Measurements from ENCODE around the gene RTRAF.

GRCh38 chr14:52059649-52060048 is 70.3 kb downstream of the RTRAF start:
- TF ChIP-seq CTCF (IDR thresholded peaks at IDR 0.05; ENCODE audit: extremely low read depth in 1 of 2, insufficient read depth in 1 of 2, low read depth in 1 of 2, low read length in 2 of 2) (no peak), POLR2A (IDR thresholded peaks at IDR 0.05; ENCODE audit: low read depth, low read length) (no peak), POLR2AphosphoS5 (IDR thresholded peaks at IDR 0.05; ENCODE audit: insufficient read depth, low read depth, low read length) (no peak), EZH2 (IDR thresholded peaks at IDR 0.05; ENCODE audit: borderline replicate concordance, low read depth, low read length, severe bottlenecking) (no peak)

All from endothelial cell of umbilical vein (primary cell).